ENCODE results near the gene CRADD.

GRCh38 chr12:93763746-93764147 is 86.6 kb downstream of the CRADD start:
- TF ChIP-seq EZH2 (IDR thresholded peaks at IDR 0.05) (no peak), FOXP2 (optimal IDR thresholded peaks at IDR 0.05; ENCODE audit: control extremely low read depth, extremely low read length, insufficient read depth) (no peak)
